ENCODE measurements around the gene RASAL2.

RASAL2 gene

GRCh38 chr1:178417858-178418257 is 324.0 kb downstream of the RASAL2 start:
- H3K36me3 ChIP-seq, result no peaks in the 10 kb centered on the region
- no peak overlapping the region for H3K27ac ChIP-seq
- TF ChIP-seq CTCF (IDR thresholded peaks at IDR 0.05), result no peak
- H3K4me3 ChIP-seq (ENCODE audit: low read depth in 1 of 2, low read length in 1 of 2), result no peak overlapping the region
- no peaks in the 10 kb centered on the region for H3K27me3 ChIP-seq
- H3K9me3 ChIP-seq, result no peaks in the 10 kb centered on the region
- no peaks in the 10 kb centered on the region for H3K4me1 ChIP-seq (ENCODE audit: control insufficient read depth in 1 of 2, insufficient read depth in 1 of 2, low read depth in 1 of 2, low read length in 1 of 2)

GRCh38 chr1:178418284-178418955 is 324.5 kb downstream of the RASAL2 start:
- Histone ChIP-seq H3K27ac (no peak overlapping the region), H3K9me3 (no peaks in the 10 kb centered on the region), H3K36me3 (no peaks in the 10 kb centered on the region), H3K4me1 (ENCODE audit: control insufficient read depth in 1 of 2, insufficient read depth in 1 of 2, low read depth in 1 of 2, low read length in 1 of 2) (no peaks in the 10 kb centered on the region), H3K4me3 (ENCODE audit: low read depth in 1 of 2, low read length in 1 of 2) (no peak overlapping the region), H3K27me3 (no peaks in the 10 kb centered on the region)
- no peak for TF ChIP-seq CTCF (IDR thresholded peaks at IDR 0.05)

- TF ChIP-seq CTCF (IDR thresholded peaks at IDR 0.05), result no peak
- Histone ChIP-seq H3K36me3 (no peaks in the 10 kb centered on the region), H3K9me3 (no peaks in the 10 kb centered on the region), H3K27ac (no peak overlapping the region), H3K4me3 (ENCODE audit: low read depth in 1 of 2, low read length in 1 of 2) (no peak overlapping the region), H3K4me1 (ENCODE audit: control insufficient read depth in 1 of 2, insufficient read depth in 1 of 2, low read depth in 1 of 2, low read length in 1 of 2) (no peaks in the 10 kb centered on the region), H3K27me3 (no peaks in the 10 kb centered on the region)
Observed at GRCh38 chr1:178434360-178434759, 340.5 kb downstream of the RASAL2 start.

GRCh38 chr1:178434899-178435435 is 341.1 kb downstream of the RASAL2 start:
- no peak overlapping the region for H3K4me3 ChIP-seq (ENCODE audit: low read depth in 1 of 2, low read length in 1 of 2)
- H3K9me3 ChIP-seq, result no peaks in the 10 kb centered on the region
- H3K27me3 ChIP-seq, result no peaks in the 10 kb centered on the region
- no peaks in the 10 kb centered on the region for H3K4me1 ChIP-seq (ENCODE audit: control insufficient read depth in 1 of 2, insufficient read depth in 1 of 2, low read depth in 1 of 2, low read length in 1 of 2)
- no peaks in the 10 kb centered on the region for H3K36me3 ChIP-seq
- no peak for TF ChIP-seq CTCF (IDR thresholded peaks at IDR 0.05)
- no peak overlapping the region for H3K27ac ChIP-seq

GRCh38 chr1:178436899-178437298 is 343.0 kb downstream of the RASAL2 start:
- Histone ChIP-seq H3K27ac (no peak overlapping the region), H3K4me1 (ENCODE audit: control insufficient read depth in 1 of 2, insufficient read depth in 1 of 2, low read depth in 1 of 2, low read length in 1 of 2) (no peaks in the 10 kb centered on the region), H3K36me3 (no peaks in the 10 kb centered on the region), H3K27me3 (no peaks in the 10 kb centered on the region), H3K9me3 (no peaks in the 10 kb centered on the region), H3K4me3 (ENCODE audit: low read depth in 1 of 2, low read length in 1 of 2) (no peak overlapping the region)
- TF ChIP-seq CTCF (IDR thresholded peaks at IDR 0.05), result no peak

Measured in neutrophil (primary cell).